HG02973 (cell line): Measurements from ENCODE around the gene TREH.

Source experiments
- ATAC-seq: cut with Tn5 transposase; IDR thresholded peaks from one replicate; pipeline ENCODE4 v1.9.1; 2021; ENCODE audit warnings: moderate library complexity; ENCODE audit not compliant: unreplicated experiment

TREH gene

GRCh38 chr11:118652681-118653181 is 26.7 kb downstream of the TREH start:
- no peak for ATAC-seq

GRCh38 chr11:118651820-118652219 is 27.6 kb downstream of the TREH start:
- ATAC-seq = no peak

- ATAC-seq = no peak
Measured at GRCh38 chr11:118650366-118650765, 29.1 kb downstream of the TREH start.

- no peak for ATAC-seq
Measured at GRCh38 chr11:118649941-118650340, 29.5 kb downstream of the TREH start.

- no peak for ATAC-seq
Measured at GRCh38 chr11:118648291-118648690, 31.2 kb downstream of the TREH start.

- no peak for ATAC-seq
Measured at GRCh38 chr11:118646393-118646792, 33.1 kb downstream of the TREH start.

- no peak for ATAC-seq
Measured at GRCh38 chr11:118645066-118645715, 34.3 kb downstream of the TREH start.

- no peak for ATAC-seq
Measured at GRCh38 chr11:118644496-118644895, 35.0 kb downstream of the TREH start.

GRCh38 chr11:118643995-118644345 is 35.5 kb downstream of the TREH start:
- ATAC-seq = no peak

- no peak for ATAC-seq
Measured at GRCh38 chr11:118643142-118643994, 36.1 kb downstream of the TREH start.

- ATAC-seq = no peak
Measured at GRCh38 chr11:118641397-118642019, 37.9 kb downstream of the TREH start.

- no peak for ATAC-seq
Measured at GRCh38 chr11:118640332-118641154, 38.9 kb downstream of the TREH start.

GRCh38 chr11:118639899-118640298 is 39.6 kb downstream of the TREH start:
- ATAC-seq = no peak

GRCh38 chr11:118638726-118639125 is 40.7 kb downstream of the TREH start:
- no peak for ATAC-seq

- no peak for ATAC-seq
Measured at GRCh38 chr11:118636569-118637290, 42.7 kb downstream of the TREH start.

- ATAC-seq = no peak
Measured at GRCh38 chr11:118635642-118636041, 43.8 kb downstream of the TREH start.

GRCh38 chr11:118635237-118635591 is 44.2 kb downstream of the TREH start:
- ATAC-seq = no peak

GRCh38 chr11:118634431-118635236 is 44.8 kb downstream of the TREH start:
- ATAC-seq = no peak

GRCh38 chr11:118633979-118634378 is 45.5 kb downstream of the TREH start:
- no peak for ATAC-seq

- ATAC-seq = no peak
Measured at GRCh38 chr11:118633319-118633690, 46.1 kb downstream of the TREH start.
